ENCODE data around the gene SLC39A11.
"Not testable (repeated sequence)": the region's sequence is repeated elsewhere in the genome, so short reads cannot be mapped to it uniquely, and the experiment has no call there.

The SLC39A11 gene

GRCh38 chr17:72898725-72899124 is 193.8 kb downstream of the SLC39A11 start:
- DNase-seq = no peak

GRCh38 chr17:72896288-72896687 is 196.2 kb downstream of the SLC39A11 start:
- DNase-seq = not testable (repeated sequence)

- no peak for DNase-seq
These were observed 200.9 kb downstream of the SLC39A11 start for GRCh38 chr17:72891627-72892026.

- no peak for DNase-seq
These were observed 201.8 kb downstream of the SLC39A11 start for GRCh38 chr17:72890711-72891110.

GRCh38 chr17:72887917-72888316 is 204.6 kb downstream of the SLC39A11 start:
- no peak for DNase-seq

- no peak for DNase-seq
These were observed 205.2 kb downstream of the SLC39A11 start for GRCh38 chr17:72887322-72887721.

GRCh38 chr17:72886622-72887021 is 205.9 kb downstream of the SLC39A11 start:
- no peak for DNase-seq

- no peak for DNase-seq
These were observed 208.4 kb downstream of the SLC39A11 start for GRCh38 chr17:72884066-72884465.

GRCh38 chr17:72883351-72883750 is 209.1 kb downstream of the SLC39A11 start:
- no peak for DNase-seq

GRCh38 chr17:72882426-72882825 is 210.1 kb downstream of the SLC39A11 start:
- DNase-seq = no peak

GRCh38 chr17:72879877-72880276 is 212.6 kb downstream of the SLC39A11 start:
- no peak for DNase-seq

GRCh38 chr17:72878975-72879660 is 213.4 kb downstream of the SLC39A11 start:
- no peak for DNase-seq

- no peak for DNase-seq
These were observed 215.1 kb downstream of the SLC39A11 start for GRCh38 chr17:72877348-72877747.

- no peak for DNase-seq
These were observed 216.1 kb downstream of the SLC39A11 start for GRCh38 chr17:72876413-72876812.

- no peak for DNase-seq
These were observed 217.1 kb downstream of the SLC39A11 start for GRCh38 chr17:72875361-72875760.

GRCh38 chr17:72872396-72872795 is 220.1 kb downstream of the SLC39A11 start:
- DNase-seq = no peak

- DNase-seq = no peak
These were observed 222.0 kb downstream of the SLC39A11 start for GRCh38 chr17:72870367-72870985.

- DNase-seq = no peak
These were observed 222.9 kb downstream of the SLC39A11 start for GRCh38 chr17:72869630-72870029.

GRCh38 chr17:72865954-72866353 is 226.5 kb downstream of the SLC39A11 start:
- DNase-seq = no peak

- DNase-seq = no peak
These were observed 228.8 kb downstream of the SLC39A11 start for GRCh38 chr17:72863526-72864211.

GRCh38 chr17:72862276-72862999 is 230.1 kb downstream of the SLC39A11 start:
- DNase-seq = no peak

GRCh38 chr17:72861811-72862210 is 230.7 kb downstream of the SLC39A11 start:
- DNase-seq = no peak

GRCh38 chr17:72860778-72861177 is 231.7 kb downstream of the SLC39A11 start:
- DNase-seq = no peak

Measured in inflammatory macrophage treated with lipopolysaccharide for 1 hour (primary cell).